HG03108 (cell line): ENCODE measurements around the gene ASCC3.

Experiments used
- ATAC-seq: cut with Tn5 transposase; IDR thresholded peaks from one replicate; pipeline ENCODE4 v1.9.1; 2021; ENCODE audit warnings: moderate library complexity; ENCODE audit not compliant: unreplicated experiment

The ASCC3 gene

GRCh38 chr6:100599088-100599770 lies 281.9 kb downstream of the ASCC3 start:
- ATAC-seq, result no peak

GRCh38 chr6:100595456-100595855 lies 285.7 kb downstream of the ASCC3 start:
- ATAC-seq, result no peak

- no peak for ATAC-seq
Observed at GRCh38 chr6:100593522-100593921, 287.6 kb downstream of the ASCC3 start.

- ATAC-seq, result no peak
Observed at GRCh38 chr6:100592929-100593328, 288.2 kb downstream of the ASCC3 start.

GRCh38 chr6:100577425-100577824 lies 303.7 kb downstream of the ASCC3 start:
- no peak for ATAC-seq

- no peak for ATAC-seq
Observed at GRCh38 chr6:100575921-100576320, 305.2 kb downstream of the ASCC3 start.

GRCh38 chr6:100574836-100575235 lies 306.3 kb downstream of the ASCC3 start:
- no peak for ATAC-seq

GRCh38 chr6:100573166-100573565 lies 308.0 kb downstream of the ASCC3 start:
- ATAC-seq, result no peak

- no peak for ATAC-seq
Observed at GRCh38 chr6:100568255-100568654, 312.9 kb downstream of the ASCC3 start.

GRCh38 chr6:100566563-100566962 lies 314.6 kb downstream of the ASCC3 start:
- ATAC-seq, result no peak

GRCh38 chr6:100565439-100566104 lies 315.6 kb downstream of the ASCC3 start:
- no peak for ATAC-seq

- no peak for ATAC-seq
Observed at GRCh38 chr6:100559859-100560258, 321.3 kb downstream of the ASCC3 start.

- ATAC-seq, result no peak
Observed at GRCh38 chr6:100554228-100554627, 326.9 kb downstream of the ASCC3 start.

- no peak for ATAC-seq
Observed at GRCh38 chr6:100553243-100553642, 327.9 kb downstream of the ASCC3 start.

- ATAC-seq, result no peak
Observed at GRCh38 chr6:100549406-100550167, 331.5 kb downstream of the ASCC3 start.

GRCh38 chr6:100538086-100538485 lies 343.0 kb downstream of the ASCC3 start:
- no peak for ATAC-seq

GRCh38 chr6:100518588-100518987 lies 362.5 kb downstream of the ASCC3 start:
- ATAC-seq, result no peak

- no peak for ATAC-seq
Observed at GRCh38 chr6:100517633-100518032, 363.5 kb downstream of the ASCC3 start.

GRCh38 chr6:100517106-100517505 lies 364.0 kb downstream of the ASCC3 start:
- ATAC-seq, result no peak

- ATAC-seq, result no peak
Observed at GRCh38 chr6:100514660-100515059, 366.5 kb downstream of the ASCC3 start.

GRCh38 chr6:100512203-100512862 lies 368.8 kb downstream of the ASCC3 start:
- ATAC-seq, result no peak
